ENCODE data around the gene TSEN34. TPM values are rescaled to one million over a fixed set of nuclear protein-coding genes. Genes with fewer than 3 reads are reported as not detected.

Gene TSEN34
- total RNA-seq, 1 experiment from 2014 or later = 194 TPM

DNA sequence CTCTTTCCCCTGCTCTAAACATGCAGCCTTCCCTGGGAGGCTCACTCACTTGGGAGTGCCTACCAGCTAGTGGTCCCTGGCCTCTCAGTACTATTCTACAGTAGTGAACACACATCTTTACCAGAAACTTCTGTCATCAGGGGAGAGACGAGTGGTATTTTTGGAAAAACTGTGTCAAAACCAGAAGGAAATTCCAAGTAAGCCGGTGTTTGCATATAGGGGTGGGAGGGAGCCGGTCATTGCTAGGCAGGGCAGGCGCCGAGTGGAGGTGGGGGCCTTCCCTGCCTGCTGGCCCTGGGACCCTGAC lies 16.5 kb downstream of the TSEN34 start:
- in situ Hi-C loops (cut with HindIII; ENCODE audit: low pct_unique_long_range_greater_than_20kb, low sequenced_read_pairs) (no loop called here), intact Hi-C loops (cut with micrococcal nuclease; ENCODE audit: unreplicated experiment) (no loop called here)
- POLR2A ChIA-PET = no interaction called here
- no peaks in the 10 kb centered on the region for H3K9me3 ChIP-seq (ENCODE audit: control insufficient read depth, insufficient read depth, low read depth, low read length)
- no TSS peak for BruUV-seq (replicated peaks)
- DNase-seq (ENCODE audit: low read depth, low spot score) = no peak
- TF ChIP-seq SIN3A (IDR thresholded peaks at IDR 0.05; ENCODE audit: borderline replicate concordance, insufficient read depth, low read depth, low read length) = no peak
- no peak for TF ChIP-seq TCF7L2 (IDR thresholded peaks at IDR 0.05; ENCODE audit: low read depth, low read length)
- TF ChIP-seq, protein P1, sequence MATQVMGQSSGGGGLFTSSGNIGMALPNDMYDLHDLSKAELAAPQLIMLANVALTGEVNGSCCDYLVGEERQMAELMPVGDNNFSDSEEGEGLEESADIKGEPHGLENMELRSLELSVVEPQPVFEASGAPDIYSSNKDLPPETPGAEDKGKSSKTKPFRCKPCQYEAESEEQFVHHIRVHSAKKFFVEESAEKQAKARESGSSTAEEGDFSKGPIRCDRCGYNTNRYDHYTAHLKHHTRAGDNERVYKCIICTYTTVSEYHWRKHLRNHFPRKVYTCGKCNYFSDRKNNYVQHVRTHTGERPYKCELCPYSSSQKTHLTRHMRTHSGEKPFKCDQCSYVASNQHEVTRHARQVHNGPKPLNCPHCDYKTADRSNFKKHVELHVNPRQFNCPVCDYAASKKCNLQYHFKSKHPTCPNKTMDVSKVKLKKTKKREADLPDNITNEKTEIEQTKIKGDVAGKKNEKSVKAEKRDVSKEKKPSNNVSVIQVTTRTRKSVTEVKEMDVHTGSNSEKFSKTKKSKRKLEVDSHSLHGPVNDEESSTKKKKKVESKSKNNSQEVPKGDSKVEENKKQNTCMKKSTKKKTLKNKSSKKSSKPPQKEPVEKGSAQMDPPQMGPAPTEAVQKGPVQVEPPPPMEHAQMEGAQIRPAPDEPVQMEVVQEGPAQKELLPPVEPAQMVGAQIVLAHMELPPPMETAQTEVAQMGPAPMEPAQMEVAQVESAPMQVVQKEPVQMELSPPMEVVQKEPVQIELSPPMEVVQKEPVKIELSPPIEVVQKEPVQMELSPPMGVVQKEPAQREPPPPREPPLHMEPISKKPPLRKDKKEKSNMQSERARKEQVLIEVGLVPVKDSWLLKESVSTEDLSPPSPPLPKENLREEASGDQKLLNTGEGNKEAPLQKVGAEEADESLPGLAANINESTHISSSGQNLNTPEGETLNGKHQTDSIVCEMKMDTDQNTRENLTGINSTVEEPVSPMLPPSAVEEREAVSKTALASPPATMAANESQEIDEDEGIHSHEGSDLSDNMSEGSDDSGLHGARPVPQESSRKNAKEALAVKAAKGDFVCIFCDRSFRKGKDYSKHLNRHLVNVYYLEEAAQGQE (IDR thresholded peaks at IDR 0.05; ENCODE audit: insufficient read depth in 1 of 2, low read depth in 2 of 2, low read length in 1 of 2) = no peak
- TF ChIP-seq, protein P2, sequence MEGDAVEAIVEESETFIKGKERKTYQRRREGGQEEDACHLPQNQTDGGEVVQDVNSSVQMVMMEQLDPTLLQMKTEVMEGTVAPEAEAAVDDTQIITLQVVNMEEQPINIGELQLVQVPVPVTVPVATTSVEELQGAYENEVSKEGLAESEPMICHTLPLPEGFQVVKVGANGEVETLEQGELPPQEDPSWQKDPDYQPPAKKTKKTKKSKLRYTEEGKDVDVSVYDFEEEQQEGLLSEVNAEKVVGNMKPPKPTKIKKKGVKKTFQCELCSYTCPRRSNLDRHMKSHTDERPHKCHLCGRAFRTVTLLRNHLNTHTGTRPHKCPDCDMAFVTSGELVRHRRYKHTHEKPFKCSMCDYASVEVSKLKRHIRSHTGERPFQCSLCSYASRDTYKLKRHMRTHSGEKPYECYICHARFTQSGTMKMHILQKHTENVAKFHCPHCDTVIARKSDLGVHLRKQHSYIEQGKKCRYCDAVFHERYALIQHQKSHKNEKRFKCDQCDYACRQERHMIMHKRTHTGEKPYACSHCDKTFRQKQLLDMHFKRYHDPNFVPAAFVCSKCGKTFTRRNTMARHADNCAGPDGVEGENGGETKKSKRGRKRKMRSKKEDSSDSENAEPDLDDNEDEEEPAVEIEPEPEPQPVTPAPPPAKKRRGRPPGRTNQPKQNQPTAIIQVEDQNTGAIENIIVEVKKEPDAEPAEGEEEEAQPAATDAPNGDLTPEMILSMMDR (IDR thresholded peaks at IDR 0.05) = no peak
- no peak for TF ChIP-seq POLR2AphosphoS5 (IDR thresholded peaks at IDR 0.05; ENCODE audit: low read depth, low read length)
- ATAC-seq = no peak
- peaks cover 29% of the 10 kb centered on the region for H3K36me3 ChIP-seq (ENCODE audit: control insufficient read depth, insufficient read depth, low read length)
- peak overlapping the region; percentile 23; the same call in 1 of the 2 replicates for H3K27ac ChIP-seq (ENCODE audit: low read length)
- H3K4me1 ChIP-seq (ENCODE audit: control insufficient read depth, insufficient read depth, low read length) = peaks cover 83% of the 10 kb centered on the region
- no peaks in the 10 kb centered on the region for H3K27me3 ChIP-seq (ENCODE audit: control insufficient read depth, insufficient read depth, low read length)
- CTCF ChIA-PET = no interaction called here
- H3K4me3 ChIP-seq (ENCODE audit: low read depth in 2 of 2, low read length in 2 of 2) = no peak overlapping the region

DNA sequence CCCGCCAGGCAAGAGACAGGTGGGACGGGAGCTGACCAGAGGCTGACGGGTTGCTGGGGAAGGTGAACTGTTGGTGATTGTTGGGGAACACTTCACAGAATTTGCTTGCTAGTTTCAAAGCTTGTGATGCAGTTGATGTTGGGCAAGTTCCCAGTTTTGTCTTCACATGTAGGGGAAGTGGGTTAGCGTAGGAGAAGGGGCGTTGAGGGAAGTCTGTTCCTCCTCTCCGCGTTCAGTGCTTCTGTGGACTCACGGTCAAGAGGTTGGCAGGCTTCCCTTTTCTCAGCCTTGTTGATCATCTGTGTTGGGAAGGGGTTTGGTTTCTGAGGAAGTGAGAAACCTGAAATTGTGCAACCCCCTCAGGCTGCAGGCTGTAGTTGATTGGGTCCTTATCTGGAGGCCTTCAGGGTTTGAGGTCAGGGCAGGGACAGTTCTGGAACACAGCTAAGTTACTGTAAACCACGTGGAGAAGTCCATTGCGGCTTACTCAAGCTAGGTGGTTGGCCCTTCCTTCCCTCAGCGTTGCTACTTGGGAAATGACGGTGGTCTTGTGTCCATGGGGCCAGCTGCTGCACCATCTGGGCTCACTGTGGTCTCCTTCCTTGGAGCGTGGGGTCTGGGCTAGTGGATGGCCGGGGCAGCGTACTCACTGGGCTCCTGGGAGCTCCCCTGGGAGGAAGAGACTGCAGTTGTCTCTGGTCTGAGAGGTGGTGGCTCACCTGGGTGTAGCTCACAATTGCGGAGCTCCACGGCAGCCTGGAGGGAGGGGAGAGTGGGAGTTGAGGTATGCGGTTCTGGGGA lies 17.1 kb downstream of the TSEN34 start:
- ChIA-PET CTCF (no interaction called here), POLR2A (interaction anchor here (0.5 kb wide), 1 partner anchor 1952 kb away, joined by 13 read pairs; no protein-coding TSS in a partner anchor)
- no peaks in the 10 kb centered on the region for H3K9me3 ChIP-seq (ENCODE audit: control insufficient read depth, insufficient read depth, low read depth, low read length)
- ATAC-seq (peak; percentile 29), DNase-seq (ENCODE audit: low read depth, low spot score) (no peak)
- no peaks in the 10 kb centered on the region for H3K27me3 ChIP-seq (ENCODE audit: control insufficient read depth, insufficient read depth, low read length)
- intact Hi-C loops (cut with micrococcal nuclease; ENCODE audit: unreplicated experiment) (no loop called here), in situ Hi-C loops (cut with HindIII; ENCODE audit: low pct_unique_long_range_greater_than_20kb, low sequenced_read_pairs) (no loop called here)
- TF ChIP-seq TCF7L2 (IDR thresholded peaks at IDR 0.05; ENCODE audit: low read depth, low read length) = no peak
- TF ChIP-seq, protein P2 (IDR thresholded peaks at IDR 0.05) = no peak
- TF ChIP-seq, protein P1 (IDR thresholded peaks at IDR 0.05; ENCODE audit: insufficient read depth in 1 of 2, low read depth in 2 of 2, low read length in 1 of 2) = no peak
- TF ChIP-seq SIN3A (IDR thresholded peaks at IDR 0.05; ENCODE audit: borderline replicate concordance, insufficient read depth, low read depth, low read length) = 0 out of 2 replicates have a peak, but pooled peaks have one; percentile 51
- TF ChIP-seq POLR2AphosphoS5 (IDR thresholded peaks at IDR 0.05; ENCODE audit: low read depth, low read length) = peak; percentile 84
- H3K4me1 ChIP-seq (ENCODE audit: control insufficient read depth, insufficient read depth, low read length) = peaks cover 77% of the 10 kb centered on the region
- H3K4me3 ChIP-seq (ENCODE audit: low read depth in 2 of 2, low read length in 2 of 2) = no peak overlapping the region
- H3K27ac ChIP-seq (ENCODE audit: low read length) = peak overlapping the region; percentile 23
- H3K36me3 ChIP-seq (ENCODE audit: control insufficient read depth, insufficient read depth, low read length) = peaks cover 24% of the 10 kb centered on the region
- no TSS peak for BruUV-seq (replicated peaks)
